T-helper 1 cell treated with Interleukin-12 subunit alpha and Interleukin-12 subunit beta and Interleukin-4 antibody, amounts not matched to agents 30 μg/mL and 1 μg/mL, for 36 hours (primary cell): ENCODE results near the gene TADA2A.

Experiments used
- H3K27ac Mint-ChIP-seq: one replicate; pipeline ENCODE4 v1.8.0; 2021; ENCODE audit warnings: mild to moderate bottlenecking, mixed read lengths
- H3K27me3 Mint-ChIP-seq: one replicate; pipeline ENCODE4 v1.8.0; 2021; ENCODE audit warnings: low read depth, mixed read lengths
- H3K36me3 Mint-ChIP-seq: one replicate; pipeline ENCODE4 v1.8.0; 2021; ENCODE audit warnings: low read depth, mixed read lengths
- H3K4me1 Mint-ChIP-seq: one replicate; pipeline ENCODE4 v1.8.0; 2021; ENCODE audit warnings: low read depth, mixed read lengths
- H3K4me3 Mint-ChIP-seq: one replicate; pipeline ENCODE4 v1.8.0; 2021; ENCODE audit warnings: mild to moderate bottlenecking, moderate library complexity, mixed read lengths
- H3K9me3 Mint-ChIP-seq: one replicate; pipeline ENCODE4 v1.8.0; 2021; ENCODE audit warnings: mixed read lengths

Gene TADA2A

DNA sequence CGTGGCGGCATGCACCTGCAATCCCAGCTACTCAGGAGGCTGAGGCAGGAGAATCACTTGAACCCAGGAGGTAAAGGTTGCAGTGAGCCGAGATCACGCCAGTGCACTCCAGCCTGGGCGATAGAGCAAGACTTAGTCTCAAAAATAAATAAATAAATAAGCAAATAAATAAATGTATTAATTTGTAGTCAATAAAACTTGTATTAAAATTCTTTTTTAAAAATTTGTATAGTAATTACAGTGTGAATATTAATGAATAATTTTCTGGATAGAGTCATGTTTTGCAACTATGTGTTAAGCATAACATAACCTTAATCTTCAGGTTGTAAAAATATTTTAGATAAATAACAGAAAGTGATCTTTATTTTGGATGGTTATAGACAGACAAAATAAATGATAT lies 55.8 kb downstream of the TADA2A start:
- H3K4me3 Mint-ChIP-seq = no peak overlapping the region
- H3K27me3 Mint-ChIP-seq = no peaks in the 10 kb centered on the region
- H3K27ac Mint-ChIP-seq = no peak overlapping the region
- no peaks in the 10 kb centered on the region for H3K9me3 Mint-ChIP-seq
- peaks cover 17% of the 10 kb centered on the region for H3K4me1 Mint-ChIP-seq
- H3K36me3 Mint-ChIP-seq = peaks cover 28% of the 10 kb centered on the region

DNA sequence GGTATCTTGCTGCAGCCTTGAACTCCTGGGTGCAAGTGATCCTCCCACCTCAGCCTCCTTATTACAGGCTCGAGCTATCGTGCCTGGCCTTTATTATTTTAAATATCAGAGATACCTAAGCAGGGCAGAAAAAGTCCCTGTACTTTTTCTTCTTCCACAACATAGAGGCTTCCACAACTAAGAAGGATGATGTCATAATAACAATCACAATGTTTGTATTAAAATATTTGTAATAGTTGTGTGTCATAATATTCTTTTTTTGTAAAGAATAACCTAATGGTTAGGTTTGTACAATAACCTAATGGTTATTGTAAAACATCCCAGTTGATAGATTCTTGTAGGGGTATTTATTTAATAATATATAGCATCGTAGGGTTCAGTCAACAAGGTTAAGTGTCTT lies 56.4 kb downstream of the TADA2A start:
- no peak overlapping the region for H3K27ac Mint-ChIP-seq
- H3K4me1 Mint-ChIP-seq = peaks cover 17% of the 10 kb centered on the region

DNA sequence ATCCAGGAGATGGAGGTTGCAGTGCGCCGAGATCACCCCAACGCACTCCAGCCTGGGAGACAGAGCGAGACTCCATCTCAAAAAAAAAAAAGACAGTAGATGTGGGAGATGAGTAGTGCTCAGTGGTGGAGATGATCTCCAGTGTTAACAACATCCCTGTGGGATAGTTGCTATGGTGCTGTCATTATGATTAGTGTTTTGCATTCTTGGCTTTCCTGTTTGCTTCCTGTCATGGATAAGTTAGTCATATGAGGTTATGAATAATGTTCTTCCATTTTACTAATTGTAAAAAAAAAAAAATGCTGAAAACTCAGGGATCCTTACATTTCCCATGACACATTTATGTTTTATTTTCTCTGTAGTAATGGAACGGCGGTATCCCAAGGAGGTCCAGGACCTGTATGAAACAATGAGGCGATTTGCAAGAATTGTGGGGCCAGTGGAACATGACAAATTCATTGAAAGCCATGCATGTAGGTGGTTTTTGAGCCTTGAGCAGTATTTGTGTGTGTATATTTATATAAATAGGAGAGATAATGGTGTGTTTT lies 58.5 kb downstream of the TADA2A start:
- Mint-ChIP-seq H3K4me3 (no peak overlapping the region), H3K9me3 (no peaks in the 10 kb centered on the region), H3K4me1 (peaks cover 17% of the 10 kb centered on the region), H3K36me3 (peaks cover 33% of the 10 kb centered on the region), H3K27me3 (no peaks in the 10 kb centered on the region), H3K27ac (no peak overlapping the region)

More for the DNA sequence above, 56.4 kb downstream of the TADA2A start:
- Mint-ChIP-seq H3K36me3 (peaks cover 28% of the 10 kb centered on the region), H3K4me3 (no peak overlapping the region), H3K27me3 (no peaks in the 10 kb centered on the region), H3K9me3 (no peaks in the 10 kb centered on the region)

DNA sequence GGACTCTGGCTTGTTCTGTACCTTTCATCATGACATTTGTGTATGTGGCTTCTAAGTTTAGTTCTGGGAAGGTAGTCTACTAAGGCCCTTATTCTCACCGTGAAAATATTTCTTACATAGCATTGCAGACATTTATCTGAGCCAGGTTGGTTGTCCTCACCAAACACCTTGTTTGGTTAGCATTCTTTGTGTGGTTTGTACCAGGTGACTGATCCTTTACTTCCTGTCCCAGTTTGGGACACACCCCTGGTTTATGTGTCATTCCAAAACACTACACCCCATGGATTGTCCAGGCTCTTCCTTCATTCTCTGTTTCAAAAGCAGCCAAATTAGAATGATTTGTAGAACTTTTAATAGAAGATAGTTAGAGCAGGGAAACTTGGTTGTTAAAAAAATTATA lies 59.8 kb downstream of the TADA2A start:
- Mint-ChIP-seq H3K4me3 (no peak overlapping the region), H3K36me3 (peaks cover 39% of the 10 kb centered on the region), H3K27ac (no peak overlapping the region), H3K4me1 (peaks cover 16% of the 10 kb centered on the region), H3K27me3 (no peaks in the 10 kb centered on the region), H3K9me3 (no peaks in the 10 kb centered on the region)

DNA sequence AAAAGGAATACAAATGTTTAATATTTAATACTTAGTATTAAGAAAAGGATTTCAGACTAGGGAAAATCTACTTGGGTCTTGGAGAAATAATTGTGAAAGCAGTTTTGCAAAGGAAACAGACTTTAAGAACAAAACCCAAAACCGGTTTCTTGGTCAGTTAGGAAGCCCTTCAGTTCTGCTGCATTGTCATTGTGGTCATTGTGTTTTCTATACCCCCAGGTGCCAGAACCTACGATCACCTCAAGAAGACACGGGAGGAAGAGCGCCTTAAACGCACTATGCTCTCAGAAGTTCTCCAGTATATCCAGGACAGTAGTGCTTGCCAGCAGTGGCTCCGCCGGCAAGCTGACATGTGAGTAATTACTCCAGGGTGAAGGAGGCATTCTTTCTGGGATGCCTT lies 63.5 kb downstream of the TADA2A start:
- H3K27me3 Mint-ChIP-seq = no peaks in the 10 kb centered on the region
- H3K36me3 Mint-ChIP-seq = peaks cover 35% of the 10 kb centered on the region

DNA sequence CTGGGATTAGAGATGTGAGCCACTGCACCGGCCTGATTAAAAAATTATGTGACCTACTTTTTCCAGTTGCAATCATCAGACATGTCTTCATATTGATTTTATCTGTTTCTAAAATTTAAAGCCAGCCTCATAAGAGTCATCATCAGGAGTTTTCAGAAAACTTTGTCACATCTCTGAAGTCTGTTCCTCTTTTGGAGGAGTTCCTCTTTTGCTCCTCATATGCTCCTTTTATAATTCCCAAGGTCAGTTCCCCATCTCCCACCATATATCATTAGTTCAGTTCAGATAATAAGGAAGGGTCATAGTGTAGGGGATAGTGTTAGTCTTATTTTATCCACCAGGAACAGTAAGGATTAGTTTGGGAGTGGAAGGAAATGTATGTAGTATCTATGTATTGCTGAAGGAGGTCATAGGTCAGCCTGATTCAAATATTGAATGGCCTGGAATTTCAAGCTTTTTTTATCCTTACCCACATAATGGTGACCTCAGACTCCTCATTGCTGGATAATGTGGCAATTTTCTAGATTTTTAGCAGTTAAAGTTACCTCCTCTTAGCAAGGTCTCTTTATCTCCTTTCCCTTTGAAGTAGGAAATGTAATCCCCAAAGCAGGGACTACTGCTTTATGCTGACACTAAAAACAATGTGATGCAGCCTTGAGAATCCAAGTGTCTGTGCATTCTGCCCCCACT lies 69.2 kb downstream of the TADA2A start:
- Mint-ChIP-seq H3K9me3 (no peaks in the 10 kb centered on the region), H3K27ac (no peak overlapping the region), H3K27me3 (no peaks in the 10 kb centered on the region), H3K4me3 (no peak overlapping the region), H3K4me1 (no peaks in the 10 kb centered on the region), H3K36me3 (peaks cover 33% of the 10 kb centered on the region)

More for the DNA sequence above, 63.5 kb downstream of the TADA2A start:
- Mint-ChIP-seq H3K4me3 (no peak overlapping the region), H3K27ac (no peak overlapping the region), H3K9me3 (no peaks in the 10 kb centered on the region), H3K4me1 (peaks cover 10% of the 10 kb centered on the region)

DNA sequence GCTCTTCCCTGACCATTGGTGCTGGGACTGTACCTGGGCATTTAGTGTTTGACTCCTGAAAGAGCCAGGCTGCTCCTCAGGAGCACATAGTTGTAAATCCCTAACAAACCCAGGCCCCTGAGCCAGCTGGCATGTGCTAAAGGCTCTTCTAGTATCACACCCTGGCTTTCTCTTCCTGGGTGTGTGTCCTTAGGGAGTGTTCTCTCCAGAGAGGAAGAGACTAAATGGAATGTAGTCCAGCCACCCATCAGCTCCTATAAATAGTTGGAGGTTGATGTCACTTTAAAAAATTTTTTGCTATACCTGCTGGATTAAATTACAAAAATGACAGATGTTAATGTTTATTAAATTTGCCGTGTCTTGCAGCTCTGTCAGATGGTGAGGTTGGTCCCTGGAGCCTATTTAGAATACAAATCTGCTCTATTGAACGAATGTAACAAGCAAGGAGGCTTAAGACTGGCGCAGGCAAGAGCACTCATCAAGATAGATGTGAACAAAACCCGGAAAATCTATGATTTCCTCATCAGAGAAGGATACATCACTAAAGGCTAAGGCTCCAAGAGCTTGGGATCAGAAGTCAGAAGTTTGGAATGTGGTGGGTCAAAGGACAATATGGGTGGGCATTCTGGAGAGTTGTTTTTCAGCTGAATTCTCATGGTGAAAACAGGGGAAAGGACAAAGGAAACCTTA lies 69.9 kb downstream of the TADA2A start:
- H3K27me3 Mint-ChIP-seq = no peaks in the 10 kb centered on the region
- H3K4me3 Mint-ChIP-seq = no peak overlapping the region
- H3K27ac Mint-ChIP-seq = no peak overlapping the region
- no peaks in the 10 kb centered on the region for H3K4me1 Mint-ChIP-seq
- peaks cover 29% of the 10 kb centered on the region for H3K36me3 Mint-ChIP-seq
- no peaks in the 10 kb centered on the region for H3K9me3 Mint-ChIP-seq

DNA sequence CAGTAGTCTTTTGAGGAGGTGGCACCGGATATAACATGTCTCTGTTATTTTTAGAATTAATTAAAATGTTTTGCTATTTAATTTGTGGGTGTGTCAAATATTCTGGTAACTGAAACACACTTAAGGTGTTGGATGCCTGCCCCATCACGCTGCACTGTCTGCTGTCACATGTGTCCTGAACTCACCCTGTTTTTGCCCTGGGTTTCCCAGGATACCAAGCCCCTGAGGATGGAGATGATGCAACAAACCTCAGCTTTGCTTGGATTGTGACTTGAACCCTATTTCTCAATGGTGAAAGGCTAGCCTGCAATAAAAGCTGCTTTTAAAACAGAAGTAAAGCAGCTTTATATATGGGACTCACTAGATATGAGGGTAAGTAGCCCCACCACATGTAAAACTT lies 71.5 kb downstream of the TADA2A start:
- Mint-ChIP-seq H3K9me3 (no peaks in the 10 kb centered on the region), H3K27ac (no peak overlapping the region), H3K36me3 (peaks cover 27% of the 10 kb centered on the region), H3K4me3 (no peak overlapping the region), H3K27me3 (no peaks in the 10 kb centered on the region), H3K4me1 (peaks cover 3% of the 10 kb centered on the region)

DNA sequence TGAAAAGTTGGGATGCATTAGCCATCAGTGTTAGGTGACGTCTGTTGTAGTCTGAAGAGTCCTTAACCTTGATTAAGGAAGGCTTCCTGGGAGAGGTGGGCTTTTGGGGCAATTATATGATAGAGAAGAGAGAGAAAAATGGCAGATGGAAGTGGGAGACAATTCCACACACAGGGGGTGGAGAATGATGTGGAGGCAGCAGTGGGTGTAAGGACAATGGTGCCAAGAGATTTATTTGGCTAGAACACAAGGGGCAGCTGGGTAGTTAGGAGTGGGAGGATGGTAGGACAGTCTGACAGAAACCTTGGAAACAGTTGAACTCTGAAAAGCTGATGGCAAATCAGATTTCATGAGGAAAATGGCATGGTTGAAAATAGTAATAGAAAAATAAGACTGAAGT lies 72.3 kb downstream of the TADA2A start:
- H3K36me3 Mint-ChIP-seq = peaks cover 22% of the 10 kb centered on the region
- peaks cover 10% of the 10 kb centered on the region for H3K4me1 Mint-ChIP-seq
- no peak overlapping the region for H3K4me3 Mint-ChIP-seq
- H3K27ac Mint-ChIP-seq = no peak overlapping the region
- H3K27me3 Mint-ChIP-seq = no peaks in the 10 kb centered on the region
- H3K9me3 Mint-ChIP-seq = no peaks in the 10 kb centered on the region

DNA sequence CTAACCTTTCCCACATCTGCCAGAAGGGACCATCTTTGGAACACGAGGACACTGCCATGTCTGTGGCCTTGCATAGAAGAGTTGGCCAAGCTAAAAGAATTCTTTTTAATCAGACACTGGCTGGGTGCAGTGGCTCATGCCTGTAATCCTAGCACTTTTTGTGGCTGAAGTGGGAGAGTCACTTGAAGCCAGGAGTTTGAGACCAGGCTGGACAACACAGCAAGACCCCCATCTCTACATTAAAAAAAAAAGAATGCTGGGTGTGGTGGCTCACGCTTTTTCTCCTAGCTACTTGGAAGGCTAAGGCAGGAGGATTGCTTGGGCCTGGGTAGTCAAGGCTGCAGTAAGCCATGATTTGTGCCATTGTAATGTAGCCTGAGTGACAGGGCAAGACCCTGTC lies 73.7 kb downstream of the TADA2A start:
- Mint-ChIP-seq H3K36me3 (peaks cover 22% of the 10 kb centered on the region), H3K9me3 (no peaks in the 10 kb centered on the region), H3K27me3 (no peaks in the 10 kb centered on the region), H3K27ac (no peak overlapping the region), H3K4me1 (peaks cover 10% of the 10 kb centered on the region), H3K4me3 (no peak overlapping the region)

DNA sequence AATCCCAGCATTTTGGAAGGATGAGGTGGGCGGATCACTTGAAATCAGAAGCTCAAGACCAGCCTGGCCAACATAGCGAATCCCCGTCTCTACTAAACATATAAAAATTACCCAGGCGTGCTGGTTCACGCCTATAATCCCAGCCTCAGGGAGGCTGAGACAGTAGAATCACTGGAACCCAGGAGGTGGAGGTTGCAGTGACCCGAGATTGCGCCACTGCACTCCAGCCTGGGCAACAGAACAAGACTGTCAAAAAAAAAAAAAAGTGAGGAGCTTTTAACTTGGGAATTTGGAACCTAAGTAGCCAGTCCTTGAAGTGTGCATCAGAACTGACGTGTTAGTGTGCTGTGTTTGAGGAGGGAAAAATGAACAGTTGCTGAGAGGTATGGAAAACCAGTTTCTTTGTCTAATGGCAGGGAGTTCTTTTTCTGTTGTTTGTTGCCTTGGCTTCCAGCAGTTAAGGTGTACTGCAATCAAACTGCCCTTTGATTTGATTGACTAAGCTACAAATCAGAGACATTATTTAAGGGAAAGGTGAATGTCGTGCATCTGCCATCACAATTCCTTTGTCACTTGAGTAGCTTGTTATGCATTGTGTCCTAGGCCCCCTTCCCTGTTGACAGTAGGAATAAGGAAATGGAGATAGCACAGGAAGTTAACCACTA lies 74.4 kb downstream of the TADA2A start:
- Mint-ChIP-seq H3K27me3 (no peaks in the 10 kb centered on the region), H3K27ac (no peak overlapping the region), H3K36me3 (peaks cover 18% of the 10 kb centered on the region), H3K4me1 (peaks cover 10% of the 10 kb centered on the region), H3K4me3 (no peak overlapping the region), H3K9me3 (no peaks in the 10 kb centered on the region)

DNA sequence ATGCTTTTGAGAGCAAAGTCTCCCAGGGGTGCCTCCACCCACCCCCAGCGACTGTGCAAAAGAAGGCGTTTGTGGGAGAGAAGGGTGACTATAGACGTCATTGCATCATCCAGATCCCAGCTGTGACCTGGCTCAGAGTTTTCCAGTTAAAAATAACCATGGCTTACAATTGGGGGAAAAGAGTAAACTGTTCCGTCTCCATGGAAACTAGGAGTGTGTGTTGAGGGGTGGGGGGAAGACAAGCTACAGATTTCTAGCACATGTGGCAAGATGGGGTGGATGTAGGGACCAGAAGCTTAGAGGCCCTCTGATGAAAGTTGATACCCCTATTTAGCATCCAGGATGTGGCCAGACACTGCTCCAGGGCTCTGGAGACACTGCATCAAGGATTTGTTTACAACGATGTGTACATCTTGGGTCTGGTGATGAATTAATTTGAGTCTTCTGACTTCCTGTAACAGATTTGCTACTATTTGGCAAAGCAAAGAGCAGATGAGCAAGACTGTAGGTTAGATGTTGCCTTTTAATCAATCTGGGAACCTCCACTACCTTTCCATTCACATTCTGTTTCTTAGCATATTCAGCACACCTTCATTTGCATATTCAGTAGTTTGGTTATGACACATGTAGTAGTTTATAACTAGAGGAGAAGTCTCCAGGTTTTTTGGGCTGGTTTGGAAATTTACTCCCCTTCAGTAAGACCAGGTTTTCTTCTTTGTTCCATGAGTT lies 76.8 kb downstream of the TADA2A start:
- Mint-ChIP-seq H3K4me1 (peaks cover 16% of the 10 kb centered on the region), H3K27me3 (no peaks in the 10 kb centered on the region), H3K36me3 (peaks cover 11% of the 10 kb centered on the region), H3K9me3 (no peaks in the 10 kb centered on the region), H3K27ac (no peak overlapping the region), H3K4me3 (no peak overlapping the region)

DNA sequence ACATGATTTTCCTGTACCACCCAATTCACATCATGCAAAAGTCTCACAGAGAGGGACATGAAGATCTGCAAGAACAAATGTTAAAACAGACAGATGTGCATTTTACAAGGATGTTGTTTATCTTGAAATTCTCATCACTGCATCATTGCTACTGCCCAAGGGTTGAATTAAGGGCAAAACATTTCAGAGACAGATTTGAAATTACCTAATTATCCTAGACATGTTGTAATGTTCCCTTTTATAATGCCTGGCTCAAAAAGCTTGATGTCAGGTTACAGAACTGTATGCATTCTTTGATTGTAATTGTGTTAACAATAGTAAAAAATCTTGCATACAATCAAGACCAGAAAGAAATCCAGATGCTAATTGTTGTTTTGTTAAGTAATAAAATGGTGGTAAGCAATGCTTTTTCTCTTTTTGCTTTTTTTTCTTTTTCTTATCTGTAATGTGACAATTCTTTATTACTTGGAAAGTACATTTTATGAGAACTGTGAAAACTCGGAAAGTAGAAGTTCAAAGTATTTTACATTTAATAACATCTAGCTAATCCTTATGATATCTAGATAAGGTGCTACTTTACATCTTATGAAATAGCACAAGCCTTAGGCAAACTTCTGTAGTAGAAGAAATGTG lies 79.4 kb downstream of the TADA2A start:
- Mint-ChIP-seq H3K27ac (no peak overlapping the region), H3K4me1 (peaks cover 27% of the 10 kb centered on the region), H3K36me3 (peaks cover 2% of the 10 kb centered on the region), H3K27me3 (peaks cover 3% of the 10 kb centered on the region), H3K4me3 (no peak overlapping the region), H3K9me3 (no peaks in the 10 kb centered on the region)

DNA sequence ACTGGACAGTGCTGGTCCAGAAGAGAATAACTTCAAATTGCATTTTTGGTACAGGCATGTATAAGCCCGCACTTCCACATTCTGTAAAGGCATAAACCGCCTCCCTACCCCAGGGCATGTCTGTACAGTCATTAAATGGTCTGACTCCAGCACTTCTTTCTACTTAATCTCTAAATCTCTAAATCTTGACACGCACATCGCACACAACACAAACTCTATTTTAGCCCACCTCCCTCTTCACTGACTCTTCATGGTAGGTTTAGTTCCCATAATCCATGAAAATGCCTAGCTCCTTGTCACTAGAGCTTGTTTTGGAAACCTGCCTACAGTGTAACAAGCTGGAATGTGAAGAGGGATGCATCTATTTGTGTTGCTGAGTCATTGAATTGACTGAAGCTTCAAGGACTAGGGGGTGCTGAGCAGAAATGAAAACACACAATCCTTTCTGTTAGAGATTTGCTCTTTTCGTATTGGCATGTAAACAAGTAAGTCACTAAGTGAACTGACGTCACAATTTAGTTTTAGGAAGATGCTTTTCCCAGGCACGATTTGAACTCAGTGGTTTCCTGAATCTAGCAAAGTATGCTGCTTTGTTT lies 81.4 kb downstream of the TADA2A start:
- Mint-ChIP-seq H3K27ac (peak overlapping the region; percentile 90), H3K9me3 (no peaks in the 10 kb centered on the region), H3K36me3 (peaks cover 2% of the 10 kb centered on the region), H3K27me3 (peaks cover 3% of the 10 kb centered on the region), H3K4me1 (peaks cover 31% of the 10 kb centered on the region), H3K4me3 (peak overlapping the region; percentile 92)
